GM21576 (cell line): ENCODE results near the gene LBP.
"Not testable (repeated sequence)": the region's sequence is repeated elsewhere in the genome, so short reads cannot be mapped to it uniquely, and the experiment has no call there.

Experiments used
- ATAC-seq: cut with Tn5 transposase; IDR thresholded peaks from one replicate; pipeline ENCODE4 v1.9.1; 2021; ENCODE audit warnings: mild to moderate bottlenecking, moderate library complexity; ENCODE audit not compliant: unreplicated experiment

LBP gene

GRCh38 chr20:38346741-38347140, 459 bp downstream of the LBP start:
- no peak for ATAC-seq

GRCh38 chr20:38349856-38350255, 3.6 kb downstream of the LBP start:
- ATAC-seq = no peak

- no peak for ATAC-seq
Measured at GRCh38 chr20:38350879-38351775, 4.8 kb downstream of the LBP start.

GRCh38 chr20:38353316-38353715, 7.0 kb downstream of the LBP start:
- no peak for ATAC-seq

- no peak for ATAC-seq
Measured at GRCh38 chr20:38354227-38354626, 7.9 kb downstream of the LBP start.

- no peak for ATAC-seq
Measured at GRCh38 chr20:38355161-38356012, 9.1 kb downstream of the LBP start.

- no peak for ATAC-seq
Measured at GRCh38 chr20:38357653-38358207, 11.4 kb downstream of the LBP start.

- no peak for ATAC-seq
Measured at GRCh38 chr20:38358556-38358955, 12.3 kb downstream of the LBP start.

GRCh38 chr20:38363004-38363747, 16.9 kb downstream of the LBP start:
- no peak for ATAC-seq

GRCh38 chr20:38369389-38369788, 23.1 kb downstream of the LBP start:
- no peak for ATAC-seq

GRCh38 chr20:38372806-38373205, 26.5 kb downstream of the LBP start:
- no peak for ATAC-seq

GRCh38 chr20:38373231-38373867, 27.1 kb downstream of the LBP start:
- no peak for ATAC-seq

GRCh38 chr20:38373898-38374297, 27.6 kb downstream of the LBP start:
- no peak for ATAC-seq

GRCh38 chr20:38377039-38377685, 30.9 kb downstream of the LBP start:
- ATAC-seq = no peak

- not testable (repeated sequence) for ATAC-seq
Measured at GRCh38 chr20:38377838-38378237, 31.6 kb downstream of the LBP start.

- ATAC-seq = no peak
Measured at GRCh38 chr20:38383147-38383546, 36.9 kb downstream of the LBP start.

GRCh38 chr20:38386004-38386403, 39.7 kb downstream of the LBP start:
- ATAC-seq = no peak

- no peak for ATAC-seq
Measured at GRCh38 chr20:38386851-38387250, 40.6 kb downstream of the LBP start.

GRCh38 chr20:38387953-38388352, 41.7 kb downstream of the LBP start:
- ATAC-seq = no peak

- ATAC-seq = no peak
Measured at GRCh38 chr20:38392356-38392755, 46.1 kb downstream of the LBP start.
